Measurements from ENCODE around the gene IGSF11.
"Not testable (repeated sequence)": the region's sequence is repeated elsewhere in the genome, so short reads cannot be mapped to it uniquely, and the experiment has no call there.

IGSF11 gene

DNA sequence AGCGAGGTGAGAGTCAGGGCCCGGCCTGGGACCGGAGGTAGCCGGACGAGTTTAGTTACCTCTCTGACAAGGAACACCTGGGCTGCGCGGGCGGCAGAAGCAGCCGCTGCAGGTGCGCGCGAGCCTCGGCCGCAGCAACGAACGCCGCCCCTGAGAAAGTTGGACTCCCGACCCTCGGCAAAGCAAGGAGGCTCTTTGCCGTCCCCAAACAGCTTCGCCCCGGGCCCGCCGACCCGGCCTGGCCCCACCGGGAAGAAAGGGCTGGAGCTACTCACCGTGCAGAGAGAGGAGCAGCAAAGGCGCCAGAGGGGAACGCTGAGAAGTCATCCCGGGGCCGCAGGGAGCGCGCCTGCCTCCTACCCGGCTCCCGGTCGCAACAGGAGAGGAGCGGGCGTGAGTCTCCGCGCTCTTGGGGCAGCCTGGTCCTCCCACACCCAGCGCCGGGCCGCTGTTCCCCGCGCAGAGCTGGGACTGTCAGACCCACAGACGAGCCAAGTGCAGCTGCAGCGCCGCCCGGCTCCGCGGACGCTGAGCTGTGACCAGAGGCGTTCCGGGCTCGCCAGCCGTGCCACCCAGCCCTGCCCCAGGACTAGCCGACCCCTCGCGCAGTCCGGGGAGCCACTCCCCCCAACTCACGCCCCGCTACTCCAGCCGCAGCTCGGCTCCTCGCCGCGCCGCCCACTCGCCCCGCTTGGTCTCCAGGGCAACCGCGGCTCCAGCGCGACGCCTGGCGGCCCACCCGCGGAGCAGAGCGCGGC is at the start of gene IGSF11:
Gene IGSF11, minus strand, starts transcription at position 591 of the 758 bp plus-strand sequence. Its CDS starts 264 bp downstream, at position 327.
- peak; percentile 33 to 70 (median 46) for DNase-seq

DNA sequence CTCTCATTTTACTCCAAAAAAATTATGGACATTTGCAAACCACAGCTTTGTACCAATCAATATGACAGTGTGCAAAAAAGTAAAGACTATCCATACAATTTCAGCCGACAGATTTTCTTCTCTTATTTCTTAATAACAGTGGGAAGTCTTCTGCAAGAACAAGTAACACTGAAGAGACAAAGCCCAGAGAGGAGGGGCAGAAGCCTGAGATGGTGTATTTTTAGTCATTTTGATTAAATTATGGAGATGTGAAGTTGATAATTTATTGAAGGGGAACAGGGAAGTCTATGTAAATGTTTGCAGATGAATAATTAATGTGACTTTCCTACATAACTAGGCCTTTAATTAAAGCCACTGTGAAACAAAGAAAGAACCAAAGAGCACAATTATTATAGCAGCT is 45.7 kb upstream of the IGSF11 start:
- DNase-seq, result no peak

GRCh38 chr3:119073258-119074001 is 38.8 kb upstream of the IGSF11 start:
- no peak for DNase-seq

DNA sequence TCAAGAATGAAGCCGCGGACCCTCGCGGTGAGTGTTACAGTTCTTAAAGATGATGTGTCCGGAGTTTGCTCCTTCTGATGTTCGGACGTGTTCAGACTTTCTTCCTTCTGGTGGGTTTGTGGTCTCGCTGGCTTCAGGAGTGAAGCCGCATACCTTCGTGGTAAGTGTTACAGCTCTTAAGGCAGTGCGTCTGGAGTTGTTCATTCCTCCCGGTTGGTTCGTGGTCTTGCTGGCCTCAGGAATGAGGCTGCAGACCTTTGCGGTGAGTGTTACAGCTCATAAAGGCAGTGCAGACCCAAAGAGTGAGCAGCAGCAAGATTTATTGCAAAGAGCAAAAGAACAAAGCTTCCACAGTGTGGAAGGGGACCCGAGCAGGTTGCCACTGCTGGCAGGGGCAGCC is 37.8 kb upstream of the IGSF11 start:
- DNase-seq, result not testable (repeated sequence)

- peak in 1 of 3 donors; percentile 2 for DNase-seq
Observed at GRCh38 chr3:119069725-119070124, 35.1 kb upstream of the IGSF11 start.

DNA sequence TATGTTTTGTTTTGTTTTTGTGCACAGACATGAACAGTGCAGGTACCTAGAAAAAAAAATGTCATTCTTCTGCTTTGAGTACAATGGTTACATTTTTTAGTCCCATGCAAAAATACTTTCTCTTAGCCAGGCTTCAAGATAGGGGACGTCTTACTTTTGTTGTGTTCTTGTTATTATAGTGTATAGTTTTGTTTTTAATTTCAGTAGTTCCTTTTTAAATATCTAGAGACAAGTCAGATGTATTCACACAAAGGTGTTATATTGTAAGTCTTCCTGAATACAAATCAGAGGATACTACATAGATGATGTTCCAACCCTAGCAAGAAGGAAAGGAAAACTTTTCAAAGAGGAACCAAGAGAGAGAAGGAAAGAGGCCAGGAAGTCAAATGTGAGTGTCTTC is 28.8 kb upstream of the IGSF11 start:
- no peak for DNase-seq

DNA sequence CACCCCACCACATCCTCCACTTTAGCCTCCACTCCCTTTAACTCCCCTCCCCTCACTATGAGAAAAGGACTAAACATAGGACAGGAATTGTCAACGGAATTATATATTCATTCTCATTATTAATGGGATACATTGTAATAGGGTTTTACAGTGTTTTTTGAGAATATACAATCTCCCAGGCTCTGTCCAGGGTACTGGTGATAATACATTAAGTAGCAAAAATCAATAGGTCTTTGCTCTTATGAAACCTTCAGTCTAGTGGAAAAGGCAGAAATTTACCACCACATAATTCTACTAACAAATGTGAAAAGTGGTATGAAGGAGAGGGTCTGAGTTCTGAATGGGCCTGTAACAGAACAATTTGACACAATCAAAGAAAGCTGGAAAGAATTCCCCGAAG is 28.2 kb upstream of the IGSF11 start:
- no peak for DNase-seq

DNA sequence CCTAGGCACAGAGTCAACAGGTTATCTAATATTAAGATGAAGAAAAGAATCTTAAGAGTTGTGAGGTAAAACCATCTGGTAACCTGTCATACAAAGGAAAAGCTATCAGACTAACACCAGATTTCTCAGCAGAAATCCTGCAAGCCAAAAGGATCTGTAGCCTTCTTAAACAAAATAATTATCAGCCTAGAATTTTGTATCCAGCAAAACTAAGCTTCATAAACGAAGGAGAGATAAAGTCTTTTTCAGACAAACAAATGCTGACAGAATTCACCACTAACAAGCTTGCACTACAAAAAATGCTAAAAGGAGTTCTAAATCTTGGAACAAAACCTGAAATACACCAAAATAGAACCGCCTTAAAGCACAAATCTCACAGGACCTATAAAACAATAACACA is 9.9 kb upstream of the IGSF11 start:
- DNase-seq, result no peak

DNA sequence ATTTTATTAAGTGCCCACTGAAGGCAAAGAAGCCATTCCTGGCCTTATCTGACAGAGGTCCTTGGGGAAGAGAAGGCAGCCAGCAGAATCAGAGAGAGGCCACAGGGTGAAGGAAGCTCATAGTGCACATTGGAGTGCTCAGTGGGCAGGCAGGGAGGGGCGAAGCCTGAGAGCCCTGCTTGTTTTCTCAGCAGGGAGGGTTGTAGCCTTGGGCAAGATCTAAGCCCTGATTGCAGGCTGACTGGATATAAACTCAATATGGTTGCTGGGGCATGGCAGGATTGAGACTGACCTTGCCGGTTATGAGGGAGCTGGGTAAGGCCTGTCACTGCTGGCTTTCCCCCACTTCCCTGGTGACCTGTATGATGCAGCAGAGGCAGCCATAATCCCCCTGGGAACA is 7.5 kb upstream of the IGSF11 start:
- DNase-seq, result no peak

DNA sequence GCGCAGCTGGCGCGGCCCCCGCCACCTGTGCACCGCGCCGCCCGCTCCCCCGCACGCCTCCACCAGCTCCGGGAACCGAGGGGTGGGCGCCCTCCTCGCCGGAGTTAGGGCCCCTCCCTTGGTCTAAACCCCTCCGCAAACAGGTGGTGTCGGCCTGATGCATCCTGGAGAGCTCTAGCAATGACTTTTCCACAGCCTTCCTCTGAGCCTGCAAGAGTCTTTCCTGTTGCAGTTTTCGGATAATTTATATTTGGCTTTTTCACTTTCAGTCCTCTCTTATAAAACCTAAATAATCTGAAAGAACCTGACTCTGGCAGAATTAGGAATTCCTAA is 334 bp upstream of the IGSF11 start:
- DNase-seq, result no peak

DNA sequence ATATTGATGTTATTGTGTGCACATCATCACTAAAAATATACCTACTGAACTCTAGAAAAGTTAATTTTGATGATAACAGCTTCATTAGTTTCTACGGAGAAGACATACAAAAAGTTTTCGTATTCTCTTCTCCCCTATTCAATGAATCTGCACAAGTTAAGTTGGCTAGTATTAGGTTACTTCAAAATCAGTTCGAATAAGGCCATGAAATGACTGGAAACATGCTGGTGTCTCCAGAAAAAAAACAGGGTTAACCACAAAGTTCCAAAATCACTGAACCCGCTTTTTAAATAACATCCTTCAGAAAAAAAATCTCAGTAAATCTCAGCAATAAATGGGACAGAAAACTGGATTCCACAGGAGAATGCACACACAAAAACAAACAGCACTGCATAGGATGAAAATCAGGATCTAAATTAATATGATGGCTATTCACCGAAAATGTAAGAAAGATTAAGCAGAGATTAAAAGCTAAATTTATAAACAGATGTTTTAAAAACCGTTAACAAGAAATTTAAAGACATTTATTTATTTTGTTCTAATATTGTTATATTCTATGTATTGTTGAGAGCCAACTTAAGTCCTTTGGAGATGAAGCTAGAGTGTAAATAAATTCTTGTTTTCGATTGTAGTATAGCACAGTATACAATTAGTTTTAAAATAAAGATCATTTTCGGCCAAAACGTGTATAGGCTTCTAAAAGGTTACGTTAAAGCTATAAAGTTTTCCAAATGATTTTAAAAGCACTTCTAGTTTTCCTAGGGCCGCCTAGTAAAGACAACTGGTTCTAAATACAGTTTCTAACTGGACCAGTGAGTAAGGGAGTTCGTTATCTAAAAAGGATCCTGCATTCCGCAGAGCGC is 1.0 kb downstream of the IGSF11 start:
- no peak for DNase-seq

DNA sequence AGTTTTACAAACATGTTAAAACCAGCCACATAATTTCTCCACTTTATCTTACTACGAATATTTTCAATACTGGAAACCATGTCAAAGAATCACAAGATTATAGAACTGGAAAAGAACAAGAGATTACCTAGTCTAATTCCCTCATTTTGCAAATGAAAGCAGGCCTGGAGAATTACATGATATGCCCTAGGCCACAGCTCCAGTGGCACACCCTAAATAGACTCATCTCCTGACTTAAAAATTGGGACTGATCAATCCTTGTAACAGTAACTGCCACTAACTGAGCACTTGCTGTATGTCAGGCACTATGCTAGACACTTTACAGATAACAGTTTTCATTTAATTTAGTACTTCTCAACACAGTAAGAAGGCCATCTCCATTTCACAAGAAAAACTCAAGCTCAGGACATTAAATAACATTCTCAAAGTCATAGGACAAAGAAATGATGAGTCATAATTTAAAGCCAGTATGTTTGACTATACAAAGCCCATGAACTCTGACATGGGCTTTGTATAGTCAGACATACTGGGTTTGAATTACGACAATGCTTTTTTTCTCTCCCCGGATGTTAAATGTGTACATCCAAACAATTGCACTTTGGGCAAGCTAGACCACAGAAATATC is 9.4 kb downstream of the IGSF11 start:
- no peak for DNase-seq

GRCh38 chr3:119019767-119020518 is 14.7 kb downstream of the IGSF11 start:
- DNase-seq, result no peak

DNA sequence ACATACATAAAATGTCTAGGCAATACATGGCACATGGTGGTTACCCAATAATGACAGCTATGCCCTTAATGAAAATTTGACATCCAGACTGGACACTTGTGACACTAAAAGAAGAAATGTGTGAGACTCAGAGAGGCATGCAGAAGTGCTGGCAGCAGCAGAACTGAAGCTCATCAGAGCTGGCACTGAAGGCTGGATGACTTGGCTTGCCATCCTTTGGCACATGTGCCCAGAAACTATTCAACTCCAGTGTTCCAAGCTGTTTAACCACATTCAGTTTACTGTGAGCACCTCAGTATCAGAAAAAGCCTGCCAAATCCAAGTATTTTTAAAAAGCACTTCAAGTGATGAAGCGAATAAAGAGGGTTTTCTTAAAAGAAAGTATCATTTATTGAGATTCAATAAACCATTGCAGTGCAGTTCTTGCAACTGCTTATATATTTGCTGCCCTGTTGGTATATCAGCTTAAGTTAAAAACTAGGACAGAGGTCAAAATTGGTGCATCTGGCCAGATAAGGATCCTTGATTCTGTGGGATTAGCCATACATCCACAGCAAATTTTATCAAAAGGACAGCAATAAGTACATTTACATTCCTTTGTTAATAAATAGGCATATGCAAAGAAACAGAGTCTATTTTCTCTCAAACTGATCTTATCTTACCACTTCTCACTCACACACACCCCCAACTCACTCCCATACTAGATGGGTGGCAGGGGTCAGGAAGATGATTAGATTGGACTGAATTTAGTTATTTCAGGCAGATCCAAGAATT is 15.8 kb downstream of the IGSF11 start:
- DNase-seq, result no peak

GRCh38 chr3:119015942-119016341 is 18.7 kb downstream of the IGSF11 start:
- DNase-seq, result no peak

- no peak for DNase-seq
Observed at GRCh38 chr3:119013951-119014350, 20.7 kb downstream of the IGSF11 start.

GRCh38 chr3:119011528-119011927 is 23.1 kb downstream of the IGSF11 start:
- no peak for DNase-seq

DNA sequence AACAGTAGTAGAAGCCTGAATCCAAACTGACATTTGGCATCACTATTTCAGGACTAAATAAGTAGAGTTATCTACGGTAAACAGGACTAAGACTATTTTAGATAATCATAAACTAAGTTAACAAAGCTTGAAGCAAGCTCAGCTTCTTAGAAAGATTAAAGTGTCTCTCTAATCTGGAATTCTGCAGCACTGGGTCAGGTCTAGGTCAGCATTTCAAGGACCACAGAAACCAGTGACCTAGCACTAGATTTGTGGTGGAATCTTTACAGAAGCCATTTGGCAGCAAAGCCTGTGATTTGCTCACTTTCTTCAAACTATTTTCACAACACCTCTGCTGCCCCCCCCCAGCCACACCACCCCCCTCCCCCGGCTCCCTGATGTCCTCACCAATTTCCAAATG is 37.5 kb downstream of the IGSF11 start:
- DNase-seq, result no peak

- no peak for DNase-seq
Observed at GRCh38 chr3:118991775-118992174, 42.9 kb downstream of the IGSF11 start.

GRCh38 chr3:118990823-118991560 is 43.7 kb downstream of the IGSF11 start:
- no peak for DNase-seq

Data from suppressor macrophage treated with lipopolysaccharide for 1 hour (primary cell).